ENCODE measurements around the gene CNTNAP3B.
"Not testable (repeated sequence)": the region's sequence is repeated elsewhere in the genome, so short reads cannot be mapped to it uniquely, and the experiment has no call there.

The CNTNAP3B gene

DNA sequence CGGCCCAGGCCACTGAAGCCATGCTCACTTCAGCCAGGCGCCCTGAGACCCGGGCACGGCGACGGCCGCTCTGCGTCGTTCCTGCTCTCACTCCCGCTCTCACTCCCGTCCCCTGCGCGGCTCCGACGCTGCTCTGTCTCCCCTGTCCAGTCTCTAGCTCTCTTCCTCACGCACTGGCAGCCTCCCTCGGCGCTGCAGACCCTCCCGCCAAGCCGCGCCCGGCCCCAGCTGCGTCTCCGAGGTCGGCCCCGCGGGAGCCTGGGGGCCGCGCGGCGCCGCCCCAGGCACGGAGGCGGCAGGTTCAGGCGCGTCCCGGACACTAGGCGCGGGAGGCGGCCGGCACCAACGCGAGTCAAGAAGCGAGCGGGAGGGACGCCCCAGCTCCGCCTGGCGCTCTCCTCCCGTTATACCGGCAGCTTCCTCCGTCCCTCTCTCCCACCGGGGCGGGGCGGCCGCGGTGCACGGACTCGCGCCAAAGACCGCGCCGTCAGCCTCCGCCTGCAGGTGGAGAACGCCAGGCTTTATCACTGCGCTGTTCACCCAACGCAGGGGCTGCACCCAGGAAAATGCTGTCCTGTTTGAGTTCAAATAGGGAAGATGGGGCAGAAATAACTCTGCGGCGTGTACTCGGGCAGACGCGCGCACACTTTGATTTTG is at the start of gene CNTNAP3B:
TSS of gene CNTNAP3B (minus strand) at position 354 of the 657 bp plus-strand sequence. CDS start at position 22, 332 bp downstream.
- FAIRE-seq = not testable (repeated sequence)

DNA sequence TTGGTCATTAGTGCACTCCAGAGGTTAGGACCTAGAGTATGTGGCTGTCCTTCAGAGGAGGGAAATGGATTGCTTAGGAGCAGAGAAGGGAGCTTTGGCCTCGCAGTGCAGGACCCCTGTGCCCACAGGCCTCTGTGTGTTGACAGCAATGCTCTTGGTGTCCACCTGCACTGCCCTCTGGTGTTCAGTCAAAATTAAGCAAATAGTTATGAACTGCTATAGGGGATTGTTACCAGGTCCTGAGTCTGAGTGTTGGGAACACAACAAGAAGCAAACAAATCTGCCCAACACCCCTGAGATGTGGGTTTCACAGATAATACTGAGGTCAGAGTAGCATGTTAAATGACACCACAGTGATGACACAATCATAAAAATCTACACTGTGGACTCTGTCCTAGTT is 31.1 kb upstream of the CNTNAP3B start:
- FAIRE-seq = not testable (repeated sequence)

DNA sequence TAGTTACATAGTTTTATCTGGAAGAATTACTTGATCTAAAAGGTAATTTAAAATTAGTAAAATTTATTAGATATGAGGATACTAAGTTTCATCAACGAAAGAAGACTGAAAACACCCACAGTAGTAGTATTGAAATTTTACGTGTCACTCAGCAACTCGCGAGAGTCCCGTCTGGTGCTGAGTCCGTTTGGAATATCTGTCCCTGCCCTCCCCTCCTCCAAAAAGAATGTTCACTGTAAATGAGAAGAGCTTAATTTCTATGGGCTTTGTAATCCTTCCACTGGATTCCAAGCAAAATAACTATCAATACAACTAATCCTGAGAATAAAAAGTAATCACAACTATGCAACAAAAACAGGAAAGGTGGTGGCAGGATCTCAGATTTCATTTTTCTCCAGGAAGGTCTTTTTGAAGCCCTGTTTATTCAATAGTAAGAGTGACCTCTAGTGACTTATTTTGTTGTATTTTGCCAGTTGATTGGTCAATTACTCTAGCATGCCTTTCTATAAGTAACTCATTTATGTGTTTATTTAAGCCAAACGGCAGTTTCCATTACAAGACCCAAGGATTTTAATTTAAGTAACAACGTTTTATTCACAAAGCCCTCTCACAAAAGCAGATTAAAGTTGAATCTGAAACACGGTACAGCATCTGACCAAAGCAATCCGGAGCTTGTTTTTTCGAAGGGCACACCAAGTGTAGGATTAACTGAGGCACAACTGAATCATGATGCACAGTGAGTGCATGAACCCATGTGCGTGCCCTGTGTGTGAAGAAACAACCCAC is 2.0 kb downstream of the CNTNAP3B start:
- not testable (repeated sequence) for FAIRE-seq

DNA sequence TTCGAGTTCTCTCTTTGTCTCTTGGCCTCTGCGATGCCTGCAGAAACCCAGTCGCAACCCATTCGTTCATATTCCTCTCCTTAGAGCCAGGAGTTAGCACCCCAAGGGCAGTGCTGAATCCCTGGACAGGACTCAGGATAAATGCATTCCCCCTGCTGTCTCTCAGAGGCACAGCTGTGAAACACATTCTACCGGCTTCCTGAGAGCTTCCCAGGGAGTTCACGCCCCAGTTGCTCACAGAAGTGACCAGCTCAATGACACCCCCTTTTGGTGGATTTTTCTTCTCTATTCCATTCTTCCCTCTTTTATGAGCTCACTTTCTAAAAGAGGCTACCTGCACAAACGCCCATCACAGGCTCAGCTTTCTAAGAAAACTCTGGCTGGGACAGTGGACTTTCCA is 8.2 kb downstream of the CNTNAP3B start:
- not testable (repeated sequence) for FAIRE-seq

DNA sequence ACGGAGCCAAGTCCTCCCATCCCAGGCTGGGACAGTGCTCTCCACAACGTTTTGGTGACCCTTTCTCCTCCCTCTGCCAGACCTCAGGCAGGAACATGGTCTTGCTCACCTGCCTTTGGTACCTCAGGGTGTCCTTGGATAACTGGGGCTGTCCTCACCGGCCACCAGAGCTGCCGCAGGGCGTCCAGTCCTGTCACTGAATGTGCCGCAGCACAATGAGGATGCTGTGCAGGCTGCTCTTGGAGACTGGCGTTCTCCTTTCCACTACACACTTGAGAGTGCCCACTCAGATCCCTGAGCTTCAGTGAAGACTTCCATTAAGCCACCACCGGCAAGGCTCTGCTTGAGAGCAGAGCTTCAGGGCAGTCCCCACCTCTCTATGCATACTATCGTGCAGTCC is 33.3 kb downstream of the CNTNAP3B start:
- FAIRE-seq = not testable (repeated sequence)

DNA sequence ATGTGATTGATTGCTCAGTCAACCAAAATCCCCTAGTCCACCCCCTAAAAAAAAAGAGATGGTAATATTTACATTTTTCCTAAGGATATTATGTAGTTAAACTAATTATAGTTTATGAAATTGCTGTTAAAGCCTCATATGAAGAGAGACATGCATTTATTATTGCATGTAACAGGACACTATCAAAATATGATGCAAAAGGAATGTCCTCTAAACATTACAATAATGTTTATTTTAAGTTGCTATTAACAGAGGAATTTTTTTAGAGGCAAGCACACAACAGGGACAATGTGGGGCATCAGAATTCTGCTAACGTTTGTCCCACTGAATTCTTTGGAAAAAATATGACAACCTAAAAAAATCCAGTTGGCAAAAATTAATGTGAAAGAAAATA is 44.7 kb downstream of the CNTNAP3B start:
- FAIRE-seq = not testable (repeated sequence)

DNA sequence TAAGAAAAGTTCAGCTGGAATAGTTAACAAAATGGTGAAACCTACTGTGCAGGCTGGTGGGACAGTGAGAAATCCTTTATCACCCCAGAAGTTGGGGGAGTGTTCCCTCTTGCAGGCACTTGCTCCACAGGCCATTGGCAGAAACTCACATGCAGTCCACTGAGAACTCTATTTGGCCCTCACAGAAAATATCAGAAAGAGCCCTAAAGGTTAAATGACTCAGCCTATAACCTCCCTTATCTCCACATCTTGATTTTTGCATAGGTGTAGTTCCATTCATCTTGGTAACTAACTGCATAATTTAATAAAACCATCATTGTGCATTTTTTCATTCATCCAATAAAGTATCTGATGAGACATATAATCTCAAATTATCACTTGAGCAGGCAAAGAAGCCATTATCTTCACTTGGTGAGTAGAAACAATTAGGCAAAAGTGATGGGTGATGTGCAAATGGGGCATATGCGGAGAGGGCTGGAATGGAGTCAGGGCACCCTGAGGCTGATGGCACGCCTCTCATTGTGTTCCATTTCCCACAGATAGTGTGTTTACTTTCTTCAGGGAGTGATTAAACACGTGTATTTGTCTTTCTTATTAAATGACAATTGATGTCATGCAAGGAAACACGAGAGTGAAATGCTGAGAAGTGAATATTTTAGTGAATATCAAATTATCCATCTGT is 45.2 kb downstream of the CNTNAP3B start:
- not testable (repeated sequence) for FAIRE-seq

DNA sequence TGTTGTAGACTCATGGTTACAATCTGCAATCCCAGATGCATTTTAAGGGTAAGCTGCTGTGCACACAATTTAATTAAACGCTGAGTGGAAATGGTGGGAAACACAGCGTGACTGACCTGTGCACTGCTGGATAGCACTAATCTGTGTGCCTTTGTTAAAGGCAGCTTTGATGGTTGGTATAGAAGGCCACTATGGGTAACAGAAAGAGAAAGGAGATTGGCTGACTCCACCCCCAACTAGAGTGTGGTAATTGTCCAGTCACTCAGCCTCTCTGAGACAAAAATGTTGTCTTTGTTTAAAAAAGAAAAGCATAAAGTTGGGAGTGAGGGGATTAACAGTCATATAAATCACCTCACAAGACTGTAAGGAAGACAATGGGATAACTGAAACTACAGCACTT is 48.9 kb downstream of the CNTNAP3B start:
- FAIRE-seq = not testable (repeated sequence)

DNA sequence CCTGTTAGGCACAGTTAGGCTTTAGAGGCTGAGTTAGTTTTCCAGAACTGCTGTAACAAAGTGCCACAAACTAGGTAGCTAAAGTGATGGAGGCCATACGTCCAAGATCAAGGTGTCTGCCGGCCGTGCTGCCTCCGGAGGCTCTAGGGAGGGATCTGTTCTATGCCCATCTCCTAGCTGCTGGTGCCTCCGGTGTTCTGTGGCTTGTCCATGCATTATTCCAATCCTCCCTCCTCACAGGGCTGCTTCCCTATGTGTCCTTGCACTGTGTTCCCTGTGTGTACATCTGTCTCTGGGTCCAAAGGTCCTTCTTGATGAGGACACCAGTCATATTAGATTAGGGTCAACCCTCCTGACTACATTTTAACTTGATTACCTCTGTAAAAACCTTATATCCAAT is 54.4 kb downstream of the CNTNAP3B start:
- FAIRE-seq = not testable (repeated sequence)

DNA sequence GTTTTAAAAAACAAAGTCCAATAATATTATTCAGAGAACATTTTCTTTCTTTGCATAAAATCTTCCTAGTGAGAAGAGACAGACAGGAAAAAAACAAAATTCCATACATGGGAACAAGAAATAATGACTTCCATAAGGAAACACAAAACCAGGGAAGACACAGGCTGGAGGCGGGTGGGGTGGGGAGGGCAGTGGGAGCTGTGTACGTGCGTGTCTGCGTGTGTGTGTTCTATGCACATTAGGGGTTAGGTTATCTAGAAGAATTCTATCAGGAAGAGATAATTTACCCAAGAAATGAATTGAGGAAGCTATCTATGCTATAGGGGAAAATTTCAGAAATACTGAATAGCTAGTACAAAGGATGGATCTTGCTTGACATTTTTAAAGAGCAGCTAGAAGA is 58.2 kb downstream of the CNTNAP3B start:
- FAIRE-seq = not testable (repeated sequence)

DNA sequence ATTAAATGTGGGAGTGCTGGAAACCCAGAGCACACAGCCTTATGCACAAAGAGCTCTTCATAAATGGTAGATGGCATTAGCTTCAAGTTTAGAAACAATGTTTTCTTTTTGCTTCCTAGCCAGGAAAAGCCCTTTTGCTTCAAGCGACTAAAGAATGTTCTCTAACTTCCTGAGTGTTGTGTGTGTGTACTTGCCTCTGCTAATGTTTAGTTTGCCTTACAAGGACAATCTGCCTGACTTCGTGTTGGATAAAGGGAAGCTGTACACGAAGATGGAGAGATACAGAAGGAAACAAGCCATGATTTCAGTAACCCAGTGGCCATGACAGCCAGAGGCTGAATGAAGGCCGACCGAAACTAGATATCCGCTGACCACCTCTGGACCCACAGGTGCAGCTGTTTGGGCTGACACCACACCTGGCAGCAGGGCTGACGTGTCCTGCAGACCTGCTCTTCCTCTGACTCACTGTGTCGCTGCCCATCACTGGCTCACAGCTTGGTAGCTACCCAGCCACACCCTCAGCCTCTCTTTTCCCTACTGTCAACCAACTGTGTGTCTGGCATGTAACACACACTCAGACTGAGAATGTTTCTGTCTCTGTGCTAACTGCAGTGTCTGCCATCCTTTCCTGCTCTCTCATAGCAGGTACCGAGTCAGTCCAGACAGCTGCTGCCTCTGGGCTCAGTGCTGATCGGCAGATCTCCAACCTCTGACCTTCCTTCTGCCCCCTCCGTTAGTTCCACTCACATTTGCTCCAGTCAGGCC is 59.0 kb downstream of the CNTNAP3B start:
- not testable (repeated sequence) for FAIRE-seq

DNA sequence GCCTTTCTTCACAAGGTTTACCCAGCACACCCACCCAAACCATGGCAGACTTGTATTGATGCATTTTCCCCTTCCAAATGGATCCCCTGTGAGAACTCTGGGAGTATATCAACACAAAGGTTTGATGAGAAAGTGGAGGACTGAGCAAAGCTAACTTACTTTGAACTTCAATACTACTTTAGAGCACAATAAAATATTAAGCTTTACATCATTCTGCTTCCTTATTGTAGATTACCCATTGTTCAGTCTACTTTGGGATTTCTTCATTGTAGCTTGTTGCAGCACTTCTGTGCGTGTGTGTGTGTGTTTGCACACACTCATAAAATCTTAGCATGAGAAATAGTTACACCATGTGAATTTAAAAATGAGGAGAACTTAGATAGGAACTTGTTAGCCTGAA is 75.4 kb downstream of the CNTNAP3B start:
- FAIRE-seq = not testable (repeated sequence)

DNA sequence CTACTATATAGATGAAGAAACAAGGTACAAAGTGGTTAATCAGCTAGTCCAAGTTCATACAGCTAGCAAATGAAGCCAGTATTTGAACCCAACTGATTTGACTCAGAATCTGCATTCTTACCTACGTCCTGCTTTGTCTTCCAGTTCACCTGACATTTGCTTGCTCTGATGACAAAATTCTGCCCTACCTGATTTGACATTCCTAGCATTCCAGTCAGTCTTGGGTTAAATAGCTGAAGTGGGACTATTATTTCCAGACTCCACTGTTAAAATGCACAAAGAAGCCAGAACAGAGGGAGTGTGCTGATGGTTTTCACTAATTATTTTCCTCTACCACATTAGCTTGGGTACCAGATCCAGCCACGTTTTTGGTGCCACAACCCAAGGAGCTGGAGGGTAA is 78.5 kb downstream of the CNTNAP3B start:
- not testable (repeated sequence) for FAIRE-seq

DNA sequence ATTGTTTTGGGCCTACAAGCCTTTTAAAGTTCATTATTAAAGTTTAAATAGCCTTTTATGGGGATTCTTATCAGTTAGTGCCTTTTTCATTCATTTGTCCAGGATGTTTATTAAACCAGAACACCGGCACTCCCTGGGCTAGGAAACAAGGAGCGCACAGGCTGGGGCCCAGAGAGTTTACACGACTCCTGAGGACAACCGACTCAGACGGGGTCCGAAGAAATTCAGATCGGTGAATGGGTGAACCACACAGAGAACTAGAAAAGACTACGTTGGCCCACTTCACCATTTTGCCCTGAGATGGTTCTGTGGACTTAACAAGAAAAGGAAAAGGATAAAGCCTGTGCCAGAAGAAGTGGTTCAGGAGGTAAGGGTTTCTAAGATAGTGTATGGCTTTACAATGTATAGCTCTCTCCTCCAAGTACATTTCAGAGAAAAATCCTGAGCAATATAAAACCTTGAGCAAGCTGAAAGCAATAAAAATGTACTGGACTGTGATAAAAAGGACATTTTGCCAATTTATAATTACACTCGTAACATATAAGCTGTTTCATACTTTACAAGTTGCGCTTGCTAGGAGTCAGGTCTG is 84.7 kb downstream of the CNTNAP3B start:
- not testable (repeated sequence) for FAIRE-seq

DNA sequence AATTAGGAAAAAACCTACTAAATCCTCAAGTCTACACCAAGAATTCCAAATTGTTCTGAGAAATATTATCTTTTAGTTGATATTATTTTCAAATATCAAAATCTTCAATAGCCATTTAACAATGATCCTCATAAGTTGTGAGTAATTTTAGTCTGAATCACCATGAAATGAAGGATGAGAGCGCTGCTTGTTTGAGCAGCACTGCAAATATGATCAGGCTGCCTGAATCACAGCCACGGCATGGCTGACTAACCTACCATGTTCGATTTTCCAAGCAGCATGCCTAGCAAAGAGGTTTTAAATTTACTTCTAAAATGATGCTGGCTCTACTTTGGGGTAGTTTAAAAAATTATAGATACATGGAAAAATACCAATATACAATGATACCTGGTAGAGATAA is 95.7 kb downstream of the CNTNAP3B start:
- not testable (repeated sequence) for FAIRE-seq

DNA sequence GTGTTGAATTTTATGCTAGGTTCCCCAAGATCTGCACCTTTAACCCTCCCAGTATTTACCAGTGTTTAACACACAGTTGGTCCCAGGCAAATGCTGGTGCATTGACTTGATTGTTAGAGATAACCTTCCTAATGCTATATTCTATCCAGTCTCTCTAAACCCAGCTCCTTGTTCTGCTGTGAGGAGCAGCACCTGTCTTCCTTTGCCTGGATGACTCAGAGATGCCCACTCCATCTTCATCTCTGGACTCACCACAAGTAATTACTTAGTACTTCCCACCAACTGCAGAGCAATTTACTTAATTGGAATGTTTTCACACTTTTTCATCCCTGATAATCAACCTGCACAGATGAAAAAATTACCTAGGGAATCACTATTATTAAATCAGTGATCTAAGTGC is 108.6 kb downstream of the CNTNAP3B start:
- FAIRE-seq = not testable (repeated sequence)

DNA sequence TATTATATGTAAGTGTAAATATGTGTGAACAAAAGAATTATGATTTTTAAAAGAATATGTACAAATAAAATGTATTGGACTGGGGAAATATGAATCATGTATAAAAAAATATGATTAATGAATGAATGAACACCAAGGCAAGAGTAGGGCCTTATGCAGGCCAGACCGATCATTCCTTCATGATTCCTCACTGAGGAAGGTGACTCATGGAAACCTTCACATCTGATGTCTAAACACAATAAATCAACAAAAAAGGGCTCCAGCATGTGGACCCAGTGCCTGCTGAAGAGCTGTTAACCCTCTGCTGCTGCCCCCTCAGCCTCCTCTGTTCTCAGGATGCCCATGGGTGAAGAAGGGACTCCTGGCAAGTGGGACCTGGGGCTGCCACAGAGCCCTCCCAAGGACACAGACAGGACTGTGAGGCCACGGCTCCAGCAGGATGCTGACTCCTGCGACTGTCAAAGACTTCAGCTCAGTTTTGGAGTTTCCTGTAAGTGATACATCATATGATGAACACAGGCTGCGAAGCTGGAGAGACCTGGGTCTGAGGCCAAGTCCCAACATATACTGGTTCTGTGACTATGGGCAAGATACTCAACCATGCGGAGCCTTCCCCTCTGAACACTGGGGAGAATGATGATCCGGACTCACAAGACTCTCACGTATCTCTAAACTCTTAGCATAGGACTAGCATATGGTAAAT is 110.9 kb downstream of the CNTNAP3B start:
- not testable (repeated sequence) for FAIRE-seq

DNA sequence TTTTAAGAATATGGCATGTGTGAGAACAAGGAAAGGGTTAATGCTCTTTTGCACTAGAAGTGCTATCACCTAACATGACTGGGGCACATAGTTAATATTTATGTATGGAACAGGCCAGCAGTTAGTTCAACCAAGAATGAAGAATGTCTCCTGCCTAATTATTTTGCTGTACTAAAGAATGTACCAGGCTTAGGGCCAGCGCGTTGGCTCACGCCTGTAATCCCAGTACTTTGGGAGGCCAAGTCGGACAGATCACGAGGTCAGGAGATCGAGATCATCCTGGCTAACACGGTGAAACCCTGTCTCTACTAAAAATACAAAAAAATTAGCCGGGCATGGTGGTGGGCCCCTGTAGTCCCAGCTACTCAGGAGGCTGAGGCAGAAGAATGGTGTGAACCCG is 114.9 kb downstream of the CNTNAP3B start:
- not testable (repeated sequence) for FAIRE-seq

DNA sequence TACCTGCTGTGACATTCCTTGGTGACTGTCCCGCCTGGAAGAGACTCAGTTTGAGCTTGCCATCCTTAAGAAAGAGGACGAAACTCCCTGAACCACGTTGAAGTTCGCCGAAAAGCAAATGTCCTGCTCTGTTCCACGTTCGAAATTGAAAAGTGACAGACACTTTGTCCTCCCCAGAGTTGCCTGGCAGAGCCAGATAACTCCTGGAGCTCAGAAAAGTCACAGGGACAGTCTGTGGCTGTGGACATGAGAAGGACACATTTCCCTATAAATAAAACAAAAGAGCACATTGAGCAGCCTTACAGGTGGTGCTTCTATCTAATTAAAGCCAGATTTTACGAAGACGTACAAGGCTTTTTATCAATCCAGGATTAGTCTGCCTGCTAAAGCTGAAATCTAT is 137.6 kb downstream of the CNTNAP3B start:
- FAIRE-seq = not testable (repeated sequence)

DNA sequence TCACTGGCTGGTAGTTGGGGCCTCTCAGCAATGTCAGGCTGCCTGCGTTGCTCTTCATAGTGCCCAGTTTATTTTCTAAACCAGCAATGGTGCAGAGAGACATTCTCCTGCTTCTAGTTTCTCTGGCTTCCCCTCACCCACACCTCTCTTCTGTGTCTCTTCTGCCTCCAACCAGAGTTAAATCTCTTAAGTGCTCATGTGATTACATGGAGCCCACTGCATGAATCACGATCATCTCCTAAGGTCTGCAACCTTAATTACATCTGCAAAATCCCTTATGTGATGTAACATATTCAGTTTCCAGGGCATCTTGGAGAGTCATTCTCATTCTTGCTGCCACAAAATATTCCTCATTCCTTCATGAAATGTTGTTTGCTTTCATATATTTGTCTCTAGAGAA is 149.0 kb downstream of the CNTNAP3B start:
- not testable (repeated sequence) for FAIRE-seq

DNA sequence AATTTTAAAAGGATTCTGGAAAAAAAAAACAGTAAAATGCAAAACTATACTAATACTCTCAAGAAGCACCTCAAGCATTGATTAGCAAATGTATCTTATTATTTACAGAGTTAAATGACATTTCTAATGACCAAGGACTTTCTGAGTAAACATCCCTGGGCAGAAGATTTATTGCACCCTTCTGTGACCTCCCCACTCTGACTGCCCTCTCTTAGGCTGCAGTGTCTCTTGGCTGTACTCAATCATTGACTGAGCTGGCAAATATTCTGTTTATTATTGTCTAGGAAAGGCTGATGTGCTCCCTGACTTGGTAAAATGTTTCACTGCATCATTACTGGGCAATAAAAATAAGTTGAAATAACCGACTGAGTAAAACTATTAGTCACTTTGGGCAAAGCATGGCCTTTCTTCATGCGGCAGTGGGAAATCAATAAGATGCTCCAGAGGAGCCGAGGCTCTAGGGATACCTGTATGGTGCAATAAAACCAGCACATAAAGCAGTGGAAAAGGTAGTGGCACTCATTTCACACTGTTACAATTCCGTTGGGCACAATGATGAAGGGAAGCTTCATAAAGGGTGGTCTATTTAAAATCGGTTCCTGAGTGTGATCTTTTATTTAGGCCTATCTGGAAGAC is 151.1 kb downstream of the CNTNAP3B start:
- FAIRE-seq = not testable (repeated sequence)

Measured in endometrium (tissue), 2 donors.